Type B pancreatic cell (in vitro differentiated cells): ENCODE data around the gene CACNA1D. TPM values are rescaled to one million over a fixed set of nuclear protein-coding genes. Genes with fewer than 3 reads are reported as not detected.
A peak's percentile ranks its signal among the peaks of the same experiment; 100 is the strongest.

Source experiments
- DNase-seq: peaks from one replicate; pipeline ENCODE4 v3.0.0; 2021; ENCODE audit warnings: mixed read lengths; ENCODE audit not compliant: unreplicated experiment; ENCODE audit errors: extremely low spot score
- H3K27ac Mint-ChIP-seq: 2 replicates; pipeline ENCODE4 v1.8.0; 2021; ENCODE audit warnings: mild to moderate bottlenecking, mixed read lengths
- H3K27me3 Mint-ChIP-seq: 2 replicates; pipeline ENCODE4 v1.8.0; 2021; ENCODE audit warnings: mixed read lengths
- H3K36me3 Mint-ChIP-seq: 2 replicates; pipeline ENCODE4 v1.8.0; 2021; ENCODE audit warnings: mixed read lengths
- H3K4me1 Mint-ChIP-seq: one replicate; pipeline ENCODE4 v1.8.0; 2021; ENCODE audit warnings: mixed read lengths; ENCODE audit not compliant: unreplicated experiment
- H3K4me3 Mint-ChIP-seq: 2 replicates; pipeline ENCODE4 v1.8.0; 2021; ENCODE audit warnings: mild to moderate bottlenecking, mixed read lengths
- H3K9me3 Mint-ChIP-seq: 2 replicates; pipeline ENCODE4 v1.8.0; 2021; ENCODE audit warnings: mixed read lengths
- CTCF ChIP-seq: fragments of 200-600 bp; sonication (generic); conservative IDR thresholded peaks from 2 replicates; pipeline ENCODE4 v1.5.0; 2021; ENCODE audit warnings: antibody characterized with exemption, mild to moderate bottlenecking
- total RNA-seq: library from RNA; stranded (reverse); gene quantifications from 2 replicates; pipeline ENCODE4 v1.2.1, GENCODE V29; 2021; ENCODE audit warnings: low replicate concordance

CACNA1D gene
- total RNA-seq, 1 donor from 2014 or later: 17.4 TPM

GRCh38 chr3:53775018-53775417, 280.6 kb downstream of the CACNA1D start:
- peaks cover 6% of the 10 kb centered on the region for H3K36me3 Mint-ChIP-seq
- H3K27me3 Mint-ChIP-seq: peaks cover 14% of the 10 kb centered on the region
- H3K4me1 Mint-ChIP-seq: peaks cover 44% of the 10 kb centered on the region
- H3K4me3 Mint-ChIP-seq: no peak overlapping the region
- H3K27ac Mint-ChIP-seq: peak overlapping the region; percentile 63
- no peak for TF ChIP-seq CTCF
- DNase-seq: no peak
- peaks cover 5% of the 10 kb centered on the region for H3K9me3 Mint-ChIP-seq

DNA sequence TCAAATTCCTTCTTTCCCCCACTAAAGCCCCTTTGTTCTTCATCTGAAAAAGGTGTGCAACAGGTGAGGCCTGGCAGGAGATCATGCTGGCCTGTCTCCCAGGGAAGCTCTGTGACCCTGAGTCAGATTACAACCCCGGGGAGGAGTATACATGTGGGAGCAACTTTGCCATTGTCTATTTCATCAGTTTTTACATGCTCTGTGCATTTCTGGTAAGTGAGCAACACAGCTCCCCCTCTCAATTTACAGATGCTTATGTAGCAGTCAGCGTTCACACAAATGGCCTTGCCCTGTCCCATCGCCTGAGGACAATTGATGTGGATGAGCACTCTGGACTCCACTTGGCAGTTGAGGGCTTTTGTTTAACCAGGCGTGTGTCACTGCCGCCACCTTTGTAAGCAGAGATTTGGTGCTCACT, 281.4 kb downstream of the CACNA1D start:
- Mint-ChIP-seq H3K27ac (peak overlapping the region; percentile 30), H3K9me3 (peaks cover 5% of the 10 kb centered on the region), H3K36me3 (peaks cover 6% of the 10 kb centered on the region), H3K4me3 (no peak overlapping the region), H3K4me1 (peaks cover 44% of the 10 kb centered on the region), H3K27me3 (peaks cover 11% of the 10 kb centered on the region)
- no peak for TF ChIP-seq CTCF
- DNase-seq: no peak

GRCh38 chr3:53776494-53777101, 282.2 kb downstream of the CACNA1D start:
- H3K4me3 Mint-ChIP-seq: peak overlapping the region; percentile 23
- peaks cover 11% of the 10 kb centered on the region for H3K27me3 Mint-ChIP-seq
- DNase-seq: no peak
- peak overlapping the region; percentile 30 for H3K27ac Mint-ChIP-seq
- H3K4me1 Mint-ChIP-seq: peaks cover 44% of the 10 kb centered on the region
- H3K36me3 Mint-ChIP-seq: peaks cover 6% of the 10 kb centered on the region
- no peak for TF ChIP-seq CTCF
- H3K9me3 Mint-ChIP-seq: peaks cover 5% of the 10 kb centered on the region

DNA sequence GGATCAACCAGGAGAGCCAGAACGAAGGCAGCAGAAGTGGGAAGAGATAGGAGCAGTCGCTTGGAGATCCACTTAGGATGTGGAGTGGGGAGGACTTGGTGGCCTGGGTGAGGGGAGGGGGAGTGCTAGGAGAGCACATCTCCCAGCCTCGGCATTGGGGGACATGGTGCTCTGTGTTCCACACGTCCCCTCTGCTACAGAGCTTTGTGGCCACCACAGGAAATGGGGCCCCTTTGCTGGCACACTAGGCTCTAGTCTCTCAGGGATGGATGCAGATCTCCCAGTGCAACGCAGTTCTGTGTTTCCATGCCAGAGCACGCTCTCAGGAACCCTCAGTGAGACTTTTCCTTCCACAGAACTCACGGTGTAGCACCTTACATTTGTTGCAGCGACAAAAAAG, 283.1 kb downstream of the CACNA1D start:
- Mint-ChIP-seq H3K4me3 (no peak overlapping the region), H3K27me3 (peaks cover 11% of the 10 kb centered on the region), H3K9me3 (peaks cover 5% of the 10 kb centered on the region), H3K27ac (peak overlapping the region; percentile 30), H3K4me1 (peaks cover 43% of the 10 kb centered on the region), H3K36me3 (peaks cover 6% of the 10 kb centered on the region)
- DNase-seq: no peak
- no peak for TF ChIP-seq CTCF

- Mint-ChIP-seq H3K27ac (no peak overlapping the region), H3K36me3 (peaks cover 6% of the 10 kb centered on the region), H3K4me3 (no peak overlapping the region), H3K4me1 (peaks cover 36% of the 10 kb centered on the region), H3K27me3 (peaks cover 11% of the 10 kb centered on the region), H3K9me3 (peaks cover 5% of the 10 kb centered on the region)
- DNase-seq: no peak
- no peak for TF ChIP-seq CTCF
These were observed 283.7 kb downstream of the CACNA1D start for GRCh38 chr3:53778153-53778552.
